Testis (tissue), 3 donors: ENCODE results near the gene SLC26A8. TPM values are rescaled to one million over a fixed set of nuclear protein-coding genes. Genes with fewer than 3 reads are reported as not detected.
"Not testable (repeated sequence)": the region's sequence is repeated elsewhere in the genome, so short reads cannot be mapped to it uniquely, and the experiment has no call there.

Experiments
- DNase-seq: peaks from one replicate; pipeline ENCODE4 v3.0.0-alpha.2; 2019
- H3K27ac ChIP-seq, 2 donors: fragments of 200-600 bp; sonication (generic); one replicate each; pipeline ENCODE4 v1.5.1; 2019
- H3K27me3 ChIP-seq: fragments of 200-600 bp; sonication (generic); one replicate; pipeline ENCODE4 v1.5.1; 2019
- H3K36me3 ChIP-seq: fragments of 200-600 bp; sonication (generic); one replicate; pipeline ENCODE4 v1.5.1; 2017; ENCODE audit warnings: low read depth; ENCODE audit errors: missing control alignments
- H3K4me1 ChIP-seq: fragments of 200-600 bp; sonication (generic); one replicate; pipeline ENCODE4 v1.5.1; 2019
- H3K4me3 ChIP-seq, 2 donors: fragments of 200-600 bp; sonication (generic); one replicate each; pipeline ENCODE4 v1.5.1; 2017 to 2019
- H3K9me3 ChIP-seq: fragments of 200-600 bp; sonication (generic); one replicate; pipeline ENCODE4 v1.5.1; 2017
- CTCF ChIP-seq, 3 experiments: fragments of 450-650 bp in 2 of 3; fragments of 200-600 bp in 1 of 3; sonication (generic) in 1 of 3; IDR thresholded peaks; one replicate each; pipeline ENCODE4 v1.5.1; 2016 to 2019; ENCODE audit warnings: antibody characterized with exemption in 3 of 3, mild to moderate bottlenecking in 2 of 3, moderate library complexity in 1 of 3
- POLR2A ChIP-seq: fragments of 450-650 bp; IDR thresholded peaks from one replicate; pipeline ENCODE4 v1.6.1; 2017; ENCODE audit warnings: antibody characterized with exemption, mild to moderate bottlenecking, moderate library complexity
- WGBS, 2 donors: methylation state at CpG; one replicate each; pipeline ENCODE4 v1.1.5; 2018; 5-methylcytosine and 5-hydroxymethylcytosine counted together
- intact Hi-C: fragments of 100-400 bp; cut with DNase I; formaldehyde crosslinking; loops from one replicate; pipeline ENCODE4 v1.15.1; 2023; ENCODE audit warnings: low total_unique reads
- polyA plus RNA-seq: library from polyadenylated mRNA; stranded (reverse); fragments of 350-450 nt; fragmentation: Illumina TruSeq; extraction: RNeasy Lipid Tissue Mini Kit (QIAGEN cat#74804); gene quantifications from one replicate; pipeline ENCODE4 v1.2.3, GENCODE V29; 2014; ENCODE audit warnings: low read depth, low replicate concordance; ENCODE audit not compliant: insufficient read depth
- total RNA-seq, 2 donors: library from RNA; depleted of rRNA; stranded (reverse); fragments of >200 nt; gene quantifications; one replicate each; pipeline ENCODE4 v1.2.3, GENCODE V29; 2016

SLC26A8 gene
- total and polyA plus RNA-seq, 3 donors from 2014 or later = 52.0 to 160 (median 66.9) TPM

GRCh38 chr6:35948725-35949124 lies 75.7 kb downstream of the SLC26A8 start:
- no peaks in the 10 kb centered on the region for H3K27me3 ChIP-seq
- no peaks in the 10 kb centered on the region for H3K4me1 ChIP-seq
- no peak overlapping the region for H3K4me3 ChIP-seq
- intact Hi-C loops = no loop called here
- no peaks in the 10 kb centered on the region for H3K9me3 ChIP-seq
- H3K36me3 ChIP-seq = no peaks in the 10 kb centered on the region
- 95 to 100% methylated on average over 1 of the region's 1 CpG for whole genome bisulfite sequencing, 2 donors
- H3K27ac ChIP-seq = no peak overlapping the region
- TF ChIP-seq POLR2A = no peak
- TF ChIP-seq CTCF (IDR thresholded peaks at IDR 0.05) = no peak
- no peak for DNase-seq

GRCh38 chr6:35945650-35946025 lies 78.8 kb downstream of the SLC26A8 start:
- Histone ChIP-seq H3K27ac (no peak overlapping the region), H3K36me3 (no peaks in the 10 kb centered on the region), H3K27me3 (no peaks in the 10 kb centered on the region), H3K4me1 (no peaks in the 10 kb centered on the region), H3K4me3 (no peak overlapping the region), H3K9me3 (no peaks in the 10 kb centered on the region)
- DNase-seq = no peak
- TF ChIP-seq CTCF (IDR thresholded peaks at IDR 0.05) (no peak), POLR2A (no peak)
- 85 to 86% methylated on average over 1 of the region's 1 CpG for WGBS, 2 donors
- intact Hi-C loops = no loop called here

DNA sequence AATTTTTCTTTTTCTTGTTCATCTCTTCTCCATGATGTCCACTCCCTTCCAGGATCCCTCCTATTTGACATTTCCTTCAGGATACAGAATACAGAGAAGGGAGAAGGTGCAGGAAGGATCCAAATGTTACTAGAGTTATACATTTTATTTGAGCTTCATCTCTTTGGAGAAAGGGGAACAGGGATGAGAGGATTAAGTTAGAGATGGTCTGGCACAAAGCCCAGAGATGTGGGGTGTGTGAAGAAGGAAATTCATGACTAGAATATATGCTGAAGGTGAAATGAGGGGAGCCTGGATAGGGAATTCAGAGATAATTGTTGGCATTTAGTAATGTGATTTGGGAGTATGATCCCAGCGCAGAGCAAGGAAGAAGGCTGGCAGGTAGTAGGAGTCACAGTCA lies 81.1 kb downstream of the SLC26A8 start:
- H3K4me1 ChIP-seq = no peaks in the 10 kb centered on the region
- H3K4me3 ChIP-seq = no peak overlapping the region
- H3K36me3 ChIP-seq = no peaks in the 10 kb centered on the region
- 86 to 94% methylated on average over 1 of the region's 1 CpG for WGBS, 2 donors
- DNase-seq = no peak
- no peaks in the 10 kb centered on the region for H3K9me3 ChIP-seq
- TF ChIP-seq CTCF (IDR thresholded peaks at IDR 0.05) (no peak), POLR2A (no peak)
- H3K27ac ChIP-seq = no peak overlapping the region
- intact Hi-C loops = no loop called here
- no peaks in the 10 kb centered on the region for H3K27me3 ChIP-seq

- no peak for DNase-seq
Measured at GRCh38 chr6:35942355-35942754, 82.1 kb downstream of the SLC26A8 start.

DNA sequence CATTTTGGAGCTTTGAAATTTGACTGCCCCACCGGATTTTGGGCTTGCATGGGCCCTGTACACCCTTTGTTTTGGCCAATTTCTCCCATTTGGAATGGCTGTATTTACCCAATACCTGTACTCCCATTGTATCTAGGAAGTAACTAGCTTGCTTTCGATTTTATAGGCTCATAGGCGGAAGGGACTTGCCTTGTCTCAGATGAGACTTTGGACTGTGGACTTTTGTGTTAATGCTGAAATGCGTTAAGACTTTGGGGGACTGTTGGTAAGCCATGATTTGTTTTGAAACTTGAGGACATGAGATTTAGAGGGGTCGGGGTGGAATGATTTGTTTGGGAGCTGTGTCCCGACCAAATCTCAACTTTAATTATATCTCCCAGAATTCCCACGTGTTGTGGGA lies 83.3 kb downstream of the SLC26A8 start:
- WGBS, 2 donors = 89 to 90% methylated on average over 7 of the region's 7 CpGs
- H3K4me1 ChIP-seq, H3K36me3 ChIP-seq, H3K4me3 ChIP-seq, H3K27me3 ChIP-seq, DNase-seq, H3K9me3 ChIP-seq, intact Hi-C loops, H3K27ac ChIP-seq: not testable (repeated sequence)

More at GRCh38 chr6:35942355-35942754, 82.1 kb downstream of the SLC26A8 start:
- H3K27ac ChIP-seq = no peak overlapping the region
- no peak overlapping the region for H3K4me3 ChIP-seq
- no peaks in the 10 kb centered on the region for H3K36me3 ChIP-seq
- H3K27me3 ChIP-seq = no peaks in the 10 kb centered on the region
- no peak for TF ChIP-seq POLR2A
- no peaks in the 10 kb centered on the region for H3K4me1 ChIP-seq
- intact Hi-C loops = no loop called here
- H3K9me3 ChIP-seq = no peaks in the 10 kb centered on the region

DNA sequence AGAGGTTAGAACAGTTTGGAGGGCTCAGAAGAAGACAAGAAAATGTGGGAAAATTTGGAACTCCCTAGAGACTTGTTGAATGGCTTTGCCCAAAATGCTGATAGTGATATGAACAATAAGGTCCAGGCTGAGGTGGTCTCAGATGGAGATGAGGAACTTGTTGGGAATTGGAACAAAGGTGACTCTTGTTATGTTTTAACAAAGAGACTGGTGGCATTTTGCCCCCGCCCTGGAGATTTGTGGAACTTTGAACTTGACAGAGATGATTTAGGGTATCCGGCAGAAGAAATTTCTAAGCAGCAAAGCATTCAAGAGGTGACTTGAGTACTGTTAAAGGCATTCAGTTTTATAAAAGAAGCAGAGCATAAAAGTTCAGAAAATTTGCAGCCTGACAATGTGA lies 84.4 kb downstream of the SLC26A8 start:
- DNase-seq, H3K4me3 ChIP-seq, H3K27me3 ChIP-seq, H3K27ac ChIP-seq, H3K9me3 ChIP-seq, H3K36me3 ChIP-seq, H3K4me1 ChIP-seq, intact Hi-C loops: not testable (repeated sequence)
- 94 to 97% methylated on average over 2 of the region's 2 CpGs for WGBS, 2 donors

DNA sequence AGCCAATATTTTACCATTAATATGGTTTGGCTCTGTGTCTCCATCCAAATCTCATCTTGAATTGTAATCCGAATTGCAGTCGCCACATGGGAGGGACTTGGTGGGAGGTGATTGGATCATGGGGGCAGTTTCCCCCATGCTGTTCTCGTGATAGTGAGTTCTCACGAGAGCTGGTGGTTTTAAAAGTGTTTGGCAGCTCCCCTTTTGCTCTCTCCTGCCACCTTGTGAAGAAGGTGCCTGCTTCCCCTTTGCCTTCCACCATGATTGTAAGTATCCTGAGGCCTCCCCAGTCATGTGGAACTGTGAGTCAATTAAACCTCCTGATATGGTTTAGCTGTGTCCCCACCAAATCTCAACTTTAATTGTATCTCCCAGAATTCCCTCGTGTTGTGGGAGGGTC lies 85.2 kb downstream of the SLC26A8 start:
- H3K4me1 ChIP-seq, H3K36me3 ChIP-seq, H3K27ac ChIP-seq, DNase-seq, H3K27me3 ChIP-seq, H3K4me3 ChIP-seq, intact Hi-C loops, H3K9me3 ChIP-seq: not testable (repeated sequence)
- WGBS, 2 donors = 89 to 91% methylated on average over 5 of the region's 5 CpGs
